DND-41 (cell line): ENCODE measurements around the gene SERINC5.

Source experiments
- CTCF ChIP-seq: IDR thresholded peaks from 2 replicates; pipeline ENCODE4 v1.5.1; 2012; ENCODE audit warnings: borderline replicate concordance, low read length, moderate library complexity, mild to moderate bottlenecking; ENCODE audit not compliant: poor library complexity, severe bottlenecking; ENCODE audit errors: extremely low read depth
- EZH2 ChIP-seq: IDR thresholded peaks from 3 replicates; pipeline ENCODE4 v1.6.1; 2012; ENCODE audit warnings: borderline replicate concordance, low read depth, mild to moderate bottlenecking, moderate library complexity, low read length, inconsistent platforms; ENCODE audit not compliant: severe bottlenecking

- no peak for TF ChIP-seq EZH2
- TF ChIP-seq CTCF, result no peak
These were observed 129.8 kb downstream of the SERINC5 start for GRCh38 chr5:80125962-80126480.
